Ramos (cell line): ENCODE data around the gene PRKAR2A.

ENCODE experiments used
- in situ Hi-C: fragments of 300-500 bp; cut with MboI; formaldehyde crosslinking; loops from one replicate; pipeline ENCODE4 v1.14.3; 2022; ENCODE audit warnings: low sequenced_read_pairs; ENCODE audit not compliant: unreplicated experiment

PRKAR2A gene

GRCh38 chr3:48698891-48699290 lies 148.8 kb downstream of the PRKAR2A start:
- in situ Hi-C loops = no loop called here

- in situ Hi-C loops = no loop called here
Observed at GRCh38 chr3:48697952-48698351, 149.7 kb downstream of the PRKAR2A start.

GRCh38 chr3:48696601-48697000 lies 151.1 kb downstream of the PRKAR2A start:
- in situ Hi-C loops = no loop called here
